Peyer's patch (tissue), 4 donors: ENCODE measurements around the gene INTS4.

Experiments used
- CTCF ChIP-seq, 6 experiments: fragments of 450-650 bp in 4 of 6; fragments of 200-600 bp in 2 of 6; sonication (generic) in 1 of 6; IDR thresholded peaks; one replicate each; pipeline ENCODE4 v1.5.1; 2017 to 2019; ENCODE audit warnings: antibody characterized with exemption in 6 of 6, mild to moderate bottlenecking in 3 of 6, moderate library complexity in 1 of 6
- POLR2A ChIP-seq, 2 donors: fragments of 450-650 bp; IDR thresholded peaks; one replicate each; pipeline ENCODE4 v1.5.1; 2017; ENCODE audit warnings: antibody characterized with exemption in 2 of 2, mild to moderate bottlenecking in 2 of 2, moderate library complexity in 2 of 2

GRCh38 chr11:77871855-77872254, 122.6 kb downstream of the INTS4 start:
- TF ChIP-seq CTCF (IDR thresholded peaks at IDR 0.05), result no peak
- TF ChIP-seq POLR2A (IDR thresholded peaks at IDR 0.05), result no peak
